Right lobe of liver (tissue), 6 donors: ENCODE measurements around the gene HOXB8. TPM values are rescaled to one million over a fixed set of nuclear protein-coding genes. Genes with fewer than 3 reads are reported as not detected.

Experiments
- ATAC-seq, 4 donors: fragments of 200-7000 bp; cut with Tn5 transposase; one replicate each; pipeline ENCODE4 v1.9.1; 2020; ENCODE audit warnings: mild to moderate bottlenecking in 4 of 4, moderate library complexity in 4 of 4
- DNase-seq, 3 donors: peaks; one replicate each; pipeline ENCODE4 v3.0.0-alpha.2; 2020
- H3K27ac ChIP-seq, 3 donors: fragments of 200-600 bp; one replicate each; pipeline ENCODE4 v1.8.0; 2022
- H3K27me3 ChIP-seq, 2 donors: fragments of 200-600 bp; one replicate each; pipeline ENCODE4 v1.8.0; 2022
- H3K36me3 ChIP-seq, 4 donors: fragments of 200-600 bp; sonication (generic) in 1 of 4; one replicate each; pipeline versions ENCODE4 v1.5.1 to v1.8.0; 2017 to 2022; ENCODE audit warnings: control low read depth in 1 of 4
- H3K4me1 ChIP-seq, 4 donors: fragments of 200-600 bp; sonication (generic) in 1 of 4; one replicate each; pipeline versions ENCODE4 v1.5.1 to v1.8.0; 2017 to 2022; ENCODE audit warnings: control low read depth in 1 of 4
- H3K4me3 ChIP-seq, 3 donors: fragments of 200-600 bp; one replicate each; pipeline ENCODE4 v1.8.0; 2022
- H3K9me3 ChIP-seq, 4 donors: fragments of 200-600 bp; sonication (generic) in 1 of 4; one replicate each; pipeline versions ENCODE4 v1.5.1 to v1.8.0; 2017 to 2022; ENCODE audit warnings: control low read depth in 1 of 4
- POLR2A ChIP-seq: fragments of 450-650 bp; IDR thresholded peaks from one replicate; pipeline ENCODE4 v1.6.1; 2017; ENCODE audit warnings: antibody characterized with exemption, mild to moderate bottlenecking
- WGBS: methylation state at CpG from one replicate; pipeline ENCODE4 v1.1.6; 2018; ENCODE audit warnings: low coverage, low lambda C conversion rate; ENCODE audit not compliant: insufficient coverage; ENCODE audit errors: missing lambda C conversion rate; 5-methylcytosine and 5-hydroxymethylcytosine counted together
- intact Hi-C, 2 donors: fragments of 100-400 bp; cut with DNase I; formaldehyde crosslinking; loops; one replicate each; pipeline versions ENCODE4 v1.11.2 to v1.14.1; 2022
- long read RNA-seq: library from polyadenylated mRNA; unstranded; transcript quantifications from one replicate; pipeline ENCODE4 v2.0.0, GENCODE V29; 2019
- total RNA-seq, 6 experiments: library from RNA; depleted of rRNA in 2 of 6; stranded (reverse); fragments of >200 nt in 2 of 6; fragmentation: NEBNext Ultra II Directional in 3 of 6; extraction: Animal tissue kit (Norgen Biotek cat#: 25700) in 3 of 6; gene quantifications; one replicate each; pipeline versions ENCODE4 v1.1.0 to v1.2.4, GENCODE V29; 2016 to 2023
- TF ChIP-seq, protein P1 (sequence below), 4 donors: fragments of 200-600 bp in 3 of 4; fragments of 450-650 bp in 1 of 4; IDR thresholded peaks; one replicate each; pipeline versions ENCODE4 v1.5.1 to v1.8.0; 2016 to 2022; ENCODE audit warnings: antibody characterized with exemption in 4 of 4, mild to moderate bottlenecking in 2 of 4
- donor health status: DM: no; HTN: yes; CAD: no.
- donor health status: DM: no; HTN: no; CAD: no.
- donor health status: DM: no; HTN: no; CAD: no.
- donor health status: DM: no; HTN: yes; CAD: no.
- donor health status: DM: no; HTN: yes; CAD: no.

The HOXB8 gene
- not detected for total RNA-seq
- long read RNA-seq = 0 reads

DNA sequence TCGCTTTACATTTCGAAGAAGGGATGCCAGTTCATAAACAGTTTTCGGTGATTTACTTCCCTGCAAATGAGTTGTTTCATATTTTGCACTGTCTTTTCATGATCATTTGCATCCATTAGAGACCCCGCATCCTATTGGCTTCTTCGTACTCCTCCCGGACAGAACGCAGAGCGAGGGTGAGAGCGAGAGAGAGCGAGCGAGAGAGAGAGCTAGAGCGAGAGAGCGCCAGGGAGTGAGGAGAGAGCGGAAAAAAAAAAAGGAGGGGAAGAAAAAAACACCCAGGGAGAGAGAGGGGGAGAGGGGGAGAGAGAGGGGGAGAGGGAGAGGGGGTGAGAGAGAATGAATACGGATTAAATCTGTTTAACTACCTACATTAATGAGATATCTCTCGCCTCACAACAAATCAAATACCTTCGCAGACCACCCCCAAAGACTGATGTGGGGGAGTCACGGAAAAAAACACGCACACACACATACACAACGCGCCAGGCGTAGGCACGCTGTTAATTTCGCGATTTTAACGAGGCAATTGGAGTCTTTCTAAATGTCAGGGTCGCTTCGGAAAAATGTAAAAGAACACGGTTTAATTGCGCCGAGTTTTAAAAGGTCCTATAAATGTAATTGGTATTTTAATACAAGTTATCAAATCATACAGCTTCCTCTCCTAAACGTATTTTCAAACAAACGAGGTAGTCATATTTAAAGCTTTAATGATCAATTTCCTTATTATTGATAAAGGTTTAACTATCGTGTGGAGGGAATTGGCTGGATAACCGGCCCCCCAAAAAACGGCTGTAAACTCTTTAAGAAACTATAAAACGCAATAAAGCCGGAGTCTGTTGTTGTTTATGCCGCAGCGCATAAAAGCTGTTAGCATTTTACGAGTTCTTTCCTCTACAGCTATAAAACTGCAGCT is at the start of gene HOXB8:
Gene HOXB8 (minus strand): TSS at position 246 of the 916 bp plus-strand sequence. CDS start 588 bp downstream, outside the sequence.
- TF ChIP-seq, protein P1, sequence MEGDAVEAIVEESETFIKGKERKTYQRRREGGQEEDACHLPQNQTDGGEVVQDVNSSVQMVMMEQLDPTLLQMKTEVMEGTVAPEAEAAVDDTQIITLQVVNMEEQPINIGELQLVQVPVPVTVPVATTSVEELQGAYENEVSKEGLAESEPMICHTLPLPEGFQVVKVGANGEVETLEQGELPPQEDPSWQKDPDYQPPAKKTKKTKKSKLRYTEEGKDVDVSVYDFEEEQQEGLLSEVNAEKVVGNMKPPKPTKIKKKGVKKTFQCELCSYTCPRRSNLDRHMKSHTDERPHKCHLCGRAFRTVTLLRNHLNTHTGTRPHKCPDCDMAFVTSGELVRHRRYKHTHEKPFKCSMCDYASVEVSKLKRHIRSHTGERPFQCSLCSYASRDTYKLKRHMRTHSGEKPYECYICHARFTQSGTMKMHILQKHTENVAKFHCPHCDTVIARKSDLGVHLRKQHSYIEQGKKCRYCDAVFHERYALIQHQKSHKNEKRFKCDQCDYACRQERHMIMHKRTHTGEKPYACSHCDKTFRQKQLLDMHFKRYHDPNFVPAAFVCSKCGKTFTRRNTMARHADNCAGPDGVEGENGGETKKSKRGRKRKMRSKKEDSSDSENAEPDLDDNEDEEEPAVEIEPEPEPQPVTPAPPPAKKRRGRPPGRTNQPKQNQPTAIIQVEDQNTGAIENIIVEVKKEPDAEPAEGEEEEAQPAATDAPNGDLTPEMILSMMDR (IDR thresholded peaks at IDR 0.05) = no peak
- no peak for TF ChIP-seq POLR2A
- WGBS = 9% methylated on average over 41 of the region's 41 CpGs
- H3K27me3 ChIP-seq = peaks cover 29 to 81% of the 10 kb centered on the region in 2 donors
- no peaks in the 10 kb centered on the region for H3K9me3 ChIP-seq
- no peak for DNase-seq
- H3K27ac ChIP-seq = no peak within 1 kb of the TSS
- no peak for ATAC-seq
- intact Hi-C loops = loop anchor here in 1 of 2 donors (10.0 kb wide), 1 partner anchor 271 kb away; no protein-coding TSS in a partner anchor
- H3K36me3 ChIP-seq = no peaks in the 10 kb centered on the region
- H3K4me1 ChIP-seq = peaks cover 0 to 11% (median 2%) of the 10 kb centered on the region in 4 donors
- no peak within 1 kb of the TSS for H3K4me3 ChIP-seq

DNA sequence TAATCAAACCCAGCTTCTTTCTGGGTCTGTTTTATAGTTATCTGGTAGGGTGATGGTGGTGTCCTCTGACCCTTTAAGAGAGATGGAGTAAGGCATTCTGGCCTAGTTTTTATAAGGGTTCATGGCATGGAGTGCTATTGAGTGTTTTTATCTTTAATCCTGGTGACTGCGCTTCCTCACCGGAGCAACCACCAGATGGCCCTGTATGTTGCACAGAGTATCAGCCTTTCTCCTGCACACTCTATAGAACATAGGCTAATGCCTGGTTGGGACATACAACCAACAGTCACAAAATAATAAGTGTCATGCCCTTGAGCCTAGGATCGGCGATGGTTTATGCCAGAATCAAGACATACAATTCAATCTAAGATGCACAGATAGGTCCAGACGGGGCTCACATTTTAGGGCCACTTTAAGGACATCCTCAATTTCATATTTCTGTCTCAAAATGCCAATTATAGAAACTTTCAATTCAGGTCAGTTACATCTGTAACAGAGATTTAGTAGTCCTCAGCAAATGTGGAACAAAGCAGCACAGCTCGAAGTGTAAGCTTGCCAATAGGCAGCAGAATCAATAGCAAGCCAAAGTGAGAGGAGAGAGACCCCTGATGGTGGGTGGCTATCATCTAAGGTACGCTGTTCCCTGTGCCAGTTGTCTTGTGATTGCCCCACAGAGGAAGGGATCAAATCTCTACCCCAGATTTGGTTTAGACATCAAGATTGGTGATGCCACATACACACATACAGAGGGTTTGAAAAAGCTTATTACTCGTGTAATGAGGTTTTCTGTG is 48.2 kb upstream of the HOXB8 start:
- TF ChIP-seq, protein P1 (IDR thresholded peaks at IDR 0.05) = no peak
- no peak for TF ChIP-seq POLR2A
- H3K36me3 ChIP-seq = no peaks in the 10 kb centered on the region
- WGBS = 70% methylated on average over 7 of the region's 8 CpGs
- ATAC-seq = no peak
- no peak overlapping the region for H3K27ac ChIP-seq
- no peaks in the 10 kb centered on the region for H3K4me1 ChIP-seq
- no peak for DNase-seq
- no peaks in the 10 kb centered on the region for H3K9me3 ChIP-seq
- H3K4me3 ChIP-seq = no peak overlapping the region
- intact Hi-C loops = no loop called here
- H3K27me3 ChIP-seq = no peaks in the 10 kb centered on the region

DNA sequence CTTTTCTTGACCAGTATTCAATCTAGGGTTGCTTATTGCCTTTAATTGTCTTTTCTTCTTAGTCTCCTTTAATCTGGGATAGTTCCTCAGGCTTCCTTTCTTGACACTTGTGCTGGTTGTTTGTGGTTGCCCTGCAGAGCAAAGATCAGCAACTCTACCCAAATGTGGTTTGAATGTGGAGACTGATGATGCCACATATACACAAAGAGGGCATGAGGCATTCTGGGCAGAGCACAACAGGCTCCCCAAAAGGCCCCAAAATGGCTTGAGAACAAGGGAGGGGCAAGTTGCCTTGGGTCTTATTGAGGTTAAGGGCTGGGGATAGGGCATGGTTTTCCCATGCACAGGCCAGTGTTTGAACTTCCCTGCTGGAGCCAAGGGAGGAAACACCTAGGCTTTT is 40.8 kb upstream of the HOXB8 start:
- Histone ChIP-seq H3K27ac (no peak overlapping the region), H3K9me3 (no peaks in the 10 kb centered on the region), H3K36me3 (no peaks in the 10 kb centered on the region), H3K4me3 (no peak overlapping the region), H3K27me3 (peaks cover 0 to 7% of the 10 kb centered on the region in 2 donors), H3K4me1 (no peaks in the 10 kb centered on the region)
- intact Hi-C loops = no loop called here
- DNase-seq = no peak
- TF ChIP-seq, protein P1 (IDR thresholded peaks at IDR 0.05) = no peak
- TF ChIP-seq POLR2A = no peak
- ATAC-seq = no peak

DNA sequence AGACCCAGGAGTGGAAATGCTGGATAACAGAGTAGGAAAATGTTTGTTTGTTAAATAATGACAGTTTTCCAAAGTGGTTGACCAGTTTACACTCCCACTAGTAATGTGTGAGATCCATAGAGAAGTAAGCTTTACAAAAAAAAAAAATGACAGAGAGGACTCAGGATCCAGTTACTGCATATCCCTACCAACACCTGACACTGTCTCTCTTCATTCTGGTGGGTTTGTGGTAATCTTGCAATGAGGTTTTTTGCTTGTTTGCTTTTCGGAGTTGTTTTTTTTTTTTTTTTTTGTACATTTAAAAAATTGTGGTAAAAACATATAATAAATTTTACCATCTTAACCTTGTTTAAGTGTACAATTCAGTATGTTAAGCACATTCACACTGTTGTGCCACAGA is 34.6 kb upstream of the HOXB8 start:
- no peak for ATAC-seq
- Histone ChIP-seq H3K27ac (no peak overlapping the region), H3K9me3 (no peaks in the 10 kb centered on the region), H3K4me3 (no peak overlapping the region), H3K36me3 (no peaks in the 10 kb centered on the region), H3K27me3 (peaks cover 14 to 23% of the 10 kb centered on the region in 2 donors), H3K4me1 (no peaks in the 10 kb centered on the region)
- no peak for DNase-seq
- no peak for TF ChIP-seq POLR2A
- TF ChIP-seq, protein P1 (IDR thresholded peaks at IDR 0.05) = no peak
- WGBS = 67% methylated on average over 1 of the region's 1 CpG
- intact Hi-C loops = no loop called here
